ENCODE measurements around the gene GIPC1. TPM values are rescaled to one million over a fixed set of nuclear protein-coding genes. Genes with fewer than 3 reads are reported as not detected.

Gene GIPC1, protein sequence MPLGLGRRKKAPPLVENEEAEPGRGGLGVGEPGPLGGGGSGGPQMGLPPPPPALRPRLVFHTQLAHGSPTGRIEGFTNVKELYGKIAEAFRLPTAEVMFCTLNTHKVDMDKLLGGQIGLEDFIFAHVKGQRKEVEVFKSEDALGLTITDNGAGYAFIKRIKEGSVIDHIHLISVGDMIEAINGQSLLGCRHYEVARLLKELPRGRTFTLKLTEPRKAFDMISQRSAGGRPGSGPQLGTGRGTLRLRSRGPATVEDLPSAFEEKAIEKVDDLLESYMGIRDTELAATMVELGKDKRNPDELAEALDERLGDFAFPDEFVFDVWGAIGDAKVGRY
- 159 and 264 TPM in 2 replicates for total RNA-seq

DNA sequence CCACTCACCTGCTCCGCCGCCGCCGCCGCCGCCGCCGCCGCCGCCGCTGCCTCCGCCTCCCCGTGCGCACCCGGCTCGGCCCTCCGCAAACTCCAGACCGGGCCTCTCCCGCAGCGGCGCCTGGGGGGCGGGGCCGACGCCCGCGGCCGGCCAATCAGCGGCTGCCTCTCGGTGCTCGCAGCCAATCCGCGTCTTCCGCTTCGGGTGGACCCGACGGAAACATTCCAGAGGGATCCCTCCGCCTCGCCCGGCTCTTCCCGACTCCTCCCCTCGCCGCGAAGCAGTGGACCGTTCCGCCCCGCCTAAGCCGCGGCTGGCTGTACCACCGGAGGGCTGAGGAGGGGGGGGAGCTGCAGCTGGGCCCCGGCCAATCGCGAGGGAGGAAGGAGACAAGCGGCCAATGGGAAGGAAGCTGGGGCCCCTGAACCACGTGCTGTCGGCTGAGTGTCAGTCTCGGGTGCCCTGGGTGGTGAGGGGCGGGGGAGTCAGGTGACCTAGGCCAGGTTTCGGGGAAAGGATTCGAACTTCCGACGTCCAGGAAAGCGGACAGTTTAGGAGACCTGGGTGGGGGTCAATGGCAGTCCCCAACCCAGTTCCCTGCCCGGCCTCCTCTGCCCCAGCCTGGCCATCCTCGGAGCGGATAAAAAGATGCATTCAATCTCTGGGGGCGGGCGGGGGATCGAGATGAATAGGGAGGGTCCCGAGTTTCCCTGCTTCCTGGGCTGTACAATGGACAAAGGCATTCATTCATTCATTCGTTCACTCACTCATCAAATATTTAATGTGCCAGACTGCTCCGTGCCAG, at the start of gene GIPC1:
Gene GIPC1 (minus strand): TSS at position 99 of the 805 bp plus-strand sequence. CDS start 13,151 bp downstream, outside the sequence.

DNA sequence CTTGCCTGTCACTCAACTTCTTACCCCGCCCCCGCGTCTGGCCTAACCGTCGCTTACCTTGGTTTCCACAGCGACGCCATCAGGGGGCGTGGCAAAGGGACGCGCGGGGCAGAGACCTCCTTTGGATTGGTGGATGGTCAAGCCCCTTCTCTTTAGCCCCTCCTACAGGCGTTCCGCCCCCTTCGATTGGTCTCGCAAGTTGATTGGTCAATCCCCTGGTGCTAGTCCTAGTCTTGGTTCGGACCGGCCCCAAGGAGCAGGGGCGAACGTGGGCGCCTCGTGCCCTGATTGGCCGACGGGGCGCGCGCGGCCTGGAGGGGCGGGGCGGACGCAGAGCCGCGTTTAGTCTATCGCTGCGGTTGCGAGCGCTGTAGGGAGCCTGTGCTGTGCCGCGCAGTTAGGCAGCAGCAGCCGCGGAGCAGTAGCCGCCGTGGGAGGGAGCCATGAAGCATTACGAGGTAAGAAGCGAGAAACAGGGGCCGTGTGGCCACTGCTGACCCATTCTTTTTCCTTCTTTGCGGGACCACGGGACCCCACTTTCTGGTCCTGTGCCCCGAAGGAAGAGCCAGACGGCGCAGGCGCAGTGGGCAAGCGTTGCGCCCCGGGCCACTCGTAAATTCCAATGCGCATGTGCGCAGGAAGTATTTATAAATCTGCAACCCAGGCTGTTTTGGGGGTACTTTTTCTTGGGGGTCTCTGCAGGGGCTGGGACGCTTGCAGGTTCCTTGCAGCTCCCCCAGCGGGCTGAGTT, 33.5 kb upstream of the GIPC1 start, which contains the start of gene TECR:
Gene TECR (plus strand): TSS at position 341 of the 751 bp plus-strand sequence. CDS start 103 bp downstream, at position 444.

DNA sequence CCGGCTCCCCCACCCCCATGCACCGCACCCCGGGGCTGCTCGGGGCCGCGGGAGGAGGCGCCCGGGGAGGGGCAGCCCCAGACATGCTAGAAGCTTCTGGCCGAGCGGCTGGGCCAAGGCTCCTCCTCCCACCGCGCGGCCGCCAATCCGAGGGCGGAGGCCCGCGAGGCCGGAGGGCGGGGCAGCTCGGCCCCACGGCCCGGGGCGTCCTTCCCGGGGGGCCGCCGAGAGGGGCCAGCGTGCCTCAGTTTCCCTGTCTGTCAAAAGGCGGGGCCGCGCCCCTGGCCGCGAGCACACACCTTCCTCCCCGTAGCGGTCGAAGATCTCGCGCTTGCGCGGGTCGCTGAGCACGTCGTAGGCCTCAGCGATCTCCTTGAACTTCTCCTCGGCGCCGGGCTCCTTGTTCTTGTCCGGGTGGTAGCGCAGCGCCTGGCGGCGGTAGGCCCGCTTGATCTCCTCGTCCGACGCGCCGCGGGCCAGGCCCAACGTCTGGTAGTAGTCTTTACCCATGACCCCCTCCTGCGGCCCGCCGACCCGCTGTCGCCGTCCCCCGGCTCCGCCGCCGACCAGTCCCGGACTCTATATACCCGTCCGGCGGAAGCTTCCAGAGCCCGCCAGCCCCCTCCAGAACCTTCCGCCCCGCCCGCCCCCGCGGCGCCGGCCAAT, 22.0 kb upstream of the GIPC1 start, which contains the start of gene DNAJB1:
Gene DNAJB1 (minus strand): TSS at position 558 of the 666 bp plus-strand sequence. CDS start 48 bp downstream, at position 510.

DNA sequence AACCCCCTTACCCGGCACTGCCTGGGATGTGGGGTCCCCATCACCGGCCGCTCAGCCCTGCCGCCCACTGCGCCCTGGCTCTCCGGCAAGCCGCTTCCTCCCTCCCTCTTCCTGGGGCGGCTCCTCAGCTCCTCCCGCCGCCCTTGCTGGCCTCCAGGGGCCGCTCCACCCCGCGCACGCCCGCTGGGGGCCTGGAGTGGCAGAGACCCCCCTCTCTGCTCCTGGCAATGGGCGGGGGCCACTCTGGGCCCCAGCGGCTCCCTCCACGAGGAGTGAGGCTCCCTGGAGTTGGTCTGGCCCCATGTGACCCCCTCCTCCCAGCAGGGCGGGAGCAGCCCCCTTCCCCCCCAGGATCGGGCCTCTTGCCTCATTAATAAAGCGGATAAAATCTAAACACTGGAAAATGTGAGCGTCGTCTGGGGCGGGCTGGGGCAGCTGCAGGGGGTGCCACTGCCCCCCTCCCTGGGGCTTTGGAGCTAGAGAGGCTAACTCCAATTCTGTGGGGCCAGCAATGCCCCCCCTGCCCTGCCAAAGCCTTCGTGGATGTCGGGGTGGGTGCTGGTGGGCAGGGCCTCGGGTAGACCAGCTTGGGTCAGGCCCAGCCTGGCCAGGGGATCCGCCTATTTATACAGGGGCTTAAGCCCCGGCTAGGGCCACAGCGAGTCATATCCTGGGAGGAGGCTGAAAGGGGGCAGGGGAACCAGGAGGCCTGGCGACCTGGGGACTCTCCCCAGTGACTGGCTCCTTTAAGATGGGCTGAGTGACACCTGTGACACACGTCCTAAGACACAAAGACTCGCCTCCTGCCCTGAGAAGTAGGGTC, 20.5 kb downstream of the GIPC1 start, which contains the start of gene PTGER1:
Gene PTGER1 (minus strand): TSS at position 104 of the 823 bp plus-strand sequence. CDS start 1,034 bp downstream, outside the sequence.

DNA sequence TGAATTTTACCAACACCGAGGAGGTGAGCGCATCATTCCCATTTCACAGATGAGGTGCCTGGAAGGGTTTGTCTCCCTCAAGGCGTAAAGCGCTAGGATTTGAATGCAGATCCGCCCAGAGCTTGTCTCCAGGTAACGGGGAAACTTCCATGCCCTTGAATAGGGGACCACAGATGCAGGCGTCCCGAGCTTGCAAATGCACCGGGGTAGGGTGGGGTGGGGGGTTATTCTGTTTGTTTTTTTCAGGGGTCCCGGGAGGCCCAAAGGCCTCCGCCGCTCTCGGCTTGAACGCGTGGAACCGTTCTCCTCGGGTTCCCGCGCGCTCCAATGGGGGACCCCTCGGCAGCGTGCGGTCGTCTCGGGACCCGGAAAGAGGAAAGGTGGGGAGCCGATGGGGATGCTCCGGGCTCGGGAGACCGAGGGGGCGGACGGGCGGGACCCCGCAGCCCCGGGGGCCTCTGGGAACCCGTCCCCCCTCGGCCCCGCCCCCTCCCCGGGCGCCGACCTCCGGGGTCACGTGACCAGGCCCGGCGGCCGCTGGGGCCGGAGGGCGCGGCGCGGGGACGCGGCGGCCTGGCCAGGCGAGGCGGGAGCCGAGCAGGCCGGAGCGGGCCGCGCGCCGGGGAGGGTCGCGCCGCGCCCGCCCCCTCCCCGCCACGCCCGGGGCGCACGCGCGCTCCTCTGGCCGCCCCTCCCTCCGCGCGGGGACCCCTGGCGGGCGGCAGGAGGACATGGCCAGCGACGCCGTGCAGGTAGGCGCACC, 63.0 kb downstream of the GIPC1 start, which contains the start of gene PKN1:
Gene PKN1 (plus strand): TSS at position 516 of the 763 bp plus-strand sequence. CDS start 216 bp downstream, at position 732.

Other genes with a start within 250 kb of the GIPC1 start
- 50.3 and 61.9 TPM in 2 replicates for gene ADGRE5, start 114.7 kb downstream of the GIPC1 start, total RNA-seq
- 60.6 and 168 TPM in 2 replicates for gene DDX39A, start 76.8 kb downstream of the GIPC1 start, total RNA-seq
- gene PKN1, start 62.8 kb downstream of the GIPC1 start, total RNA-seq = 136 and 180 TPM in 2 replicates
- gene PTGER1, start 20.8 kb downstream of the GIPC1 start, total RNA-seq = 0.65 and 9.1 TPM in 2 replicates
- gene DNAJB1, start 22.3 kb upstream of the GIPC1 start, total RNA-seq = 61.5 and 64.9 TPM in 2 replicates
- gene TECR, start 33.5 kb upstream of the GIPC1 start, total RNA-seq = 90.3 and 103 TPM in 2 replicates
- gene NDUFB7, start 75.9 kb upstream of the GIPC1 start, total RNA-seq = 624 and 671 TPM in 2 replicates
- gene CLEC17A, start 87.0 kb upstream of the GIPC1 start, total RNA-seq = not detected in 2 replicates
- gene ADGRE3, start 178.7 kb upstream of the GIPC1 start, total RNA-seq = not detected in 2 replicates
- gene ZNF333, start 193.9 kb upstream of the GIPC1 start, total RNA-seq = 5.7 and 8.2 TPM in 2 replicates

Data from mesangial cell (primary cell).